UCSD-AML1 (cell line): ENCODE data around the gene GRB14.

Source experiments
- DNase-seq: peaks from one replicate; lab custom pipeline; 2025; ENCODE audit not compliant: unreplicated experiment; lab: John Stamatoyannopoulos, UW

Gene GRB14

DNA sequence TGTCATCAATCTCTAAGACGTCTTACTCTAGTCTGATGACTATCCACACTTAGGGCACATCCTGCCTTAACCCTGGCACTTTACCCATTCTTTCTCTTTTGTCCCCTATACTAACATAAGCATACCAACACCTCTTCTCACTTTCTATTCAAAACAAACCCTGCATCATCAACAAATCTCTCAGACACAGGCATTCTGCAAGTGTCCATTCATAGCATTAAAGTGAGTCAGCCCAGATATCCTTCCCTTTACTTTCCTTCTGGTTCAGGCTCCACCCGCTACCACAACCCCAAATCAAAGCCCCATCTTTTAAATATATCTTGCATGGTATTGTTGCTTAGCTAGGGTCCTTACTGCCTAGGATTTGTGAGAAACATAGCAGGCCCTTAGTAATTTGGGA, 3.8 kb downstream of the GRB14 start:
- DNase-seq: no peak

DNA sequence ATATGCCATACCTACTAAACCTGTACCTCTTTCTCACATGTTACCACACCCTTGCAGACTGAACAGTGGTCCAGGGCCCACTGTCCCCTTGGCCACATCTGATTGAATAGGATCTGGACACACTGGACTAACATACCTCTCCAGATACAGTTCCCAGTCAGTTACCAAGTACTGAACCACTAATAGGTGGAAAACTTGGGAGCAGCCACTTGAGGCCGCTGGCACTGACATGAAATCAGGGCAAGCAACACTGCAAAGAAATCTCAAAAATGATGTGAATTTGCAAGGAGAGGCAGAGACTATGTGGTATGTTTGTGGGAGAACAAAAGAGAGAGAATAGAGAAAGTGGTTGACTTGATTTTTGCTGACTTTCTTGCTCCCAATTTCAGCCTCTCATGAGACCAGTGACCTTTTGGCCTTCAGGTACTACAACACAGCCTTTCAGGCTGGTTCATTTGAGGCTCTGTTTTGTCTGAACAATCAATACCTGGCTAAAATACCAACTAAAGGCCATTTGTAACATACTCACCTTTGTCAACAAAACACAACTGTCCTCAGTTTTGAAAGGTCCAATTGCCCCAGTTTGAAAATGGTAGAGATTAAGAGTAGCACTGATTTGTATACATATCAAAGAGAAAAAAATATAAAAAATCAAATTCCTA, 7.8 kb downstream of the GRB14 start:
- DNase-seq: no peak

DNA sequence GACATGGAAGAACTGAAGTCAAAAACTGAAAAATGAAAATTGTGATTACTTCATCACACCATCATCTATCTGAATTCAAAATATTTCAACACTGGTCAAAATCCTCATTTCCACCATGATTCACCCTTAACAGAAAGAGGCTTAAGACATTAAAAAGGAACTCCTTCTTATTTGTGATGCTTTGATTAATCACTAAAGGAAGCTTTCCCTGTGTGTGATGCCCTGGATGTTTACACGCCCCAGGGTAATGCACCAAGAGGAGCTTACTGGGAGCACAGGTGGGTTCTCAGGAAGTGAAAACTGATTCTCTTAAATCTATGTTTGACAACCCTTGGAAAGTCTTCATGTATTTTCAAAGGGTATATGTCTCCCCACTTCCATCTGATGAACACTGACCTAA, 11.5 kb downstream of the GRB14 start:
- DNase-seq: no peak

DNA sequence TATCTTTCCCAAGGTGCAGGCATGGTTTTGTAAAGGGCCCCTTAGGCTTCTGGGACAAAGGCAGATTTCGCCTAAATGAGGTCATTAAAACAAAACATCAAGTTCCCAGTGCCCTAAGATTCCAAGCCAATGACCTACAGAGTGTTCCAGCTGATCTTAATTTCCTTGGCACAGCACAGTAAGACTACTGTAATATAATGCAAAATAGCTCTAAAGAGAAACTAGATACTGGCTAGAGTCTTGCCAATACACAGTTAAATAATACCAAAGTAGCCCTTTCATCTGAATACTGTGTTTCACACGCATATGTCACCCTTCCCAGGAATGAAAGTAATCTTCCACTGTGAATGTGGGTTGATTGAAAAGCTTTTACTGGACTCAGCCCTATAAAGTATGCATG, 14.7 kb downstream of the GRB14 start:
- no peak for DNase-seq

DNA sequence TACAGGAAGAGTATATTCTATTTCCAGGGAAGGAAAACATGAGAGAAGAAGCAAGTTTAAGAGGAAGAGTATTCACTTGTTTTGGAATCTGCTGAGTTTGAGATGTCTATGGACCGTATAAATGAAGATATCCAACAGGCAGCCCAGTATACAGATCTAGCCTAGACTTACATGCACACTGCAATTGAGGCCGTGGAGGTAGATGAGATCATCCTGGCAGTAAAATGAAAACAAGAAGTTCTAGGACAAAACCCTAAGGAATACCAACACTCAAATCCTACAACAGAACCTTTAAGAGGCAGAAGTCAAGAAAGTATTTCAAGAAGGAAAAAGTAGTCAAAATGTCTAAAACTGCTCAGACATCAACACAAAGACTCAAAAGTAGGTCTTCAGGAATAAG, 16.0 kb downstream of the GRB14 start:
- DNase-seq: no peak

DNA sequence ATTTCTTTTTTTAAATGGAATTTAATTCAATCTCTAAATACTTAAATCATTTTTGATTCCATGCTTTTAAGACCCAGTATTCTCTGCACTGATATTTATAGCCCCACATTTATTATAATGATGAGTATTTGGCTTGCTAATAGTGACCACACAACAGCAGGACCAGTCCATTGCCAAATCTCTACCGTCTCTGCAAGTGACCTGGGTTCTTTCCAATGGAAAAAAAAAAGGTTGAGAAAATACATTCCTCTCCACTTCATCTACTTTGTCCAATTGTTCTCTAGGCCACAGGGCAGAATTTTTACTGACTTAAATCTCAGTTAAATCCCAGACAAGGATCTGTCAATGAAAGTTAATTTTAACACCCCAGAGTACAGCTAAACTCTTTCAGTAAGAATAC, 20.5 kb downstream of the GRB14 start:
- DNase-seq: no peak

- DNase-seq: peak; percentile 6
These were observed 21.2 kb downstream of the GRB14 start for GRCh38 chr2:164599954-164600589.

GRCh38 chr2:164597983-164598382, 23.3 kb downstream of the GRB14 start:
- DNase-seq: no peak

DNA sequence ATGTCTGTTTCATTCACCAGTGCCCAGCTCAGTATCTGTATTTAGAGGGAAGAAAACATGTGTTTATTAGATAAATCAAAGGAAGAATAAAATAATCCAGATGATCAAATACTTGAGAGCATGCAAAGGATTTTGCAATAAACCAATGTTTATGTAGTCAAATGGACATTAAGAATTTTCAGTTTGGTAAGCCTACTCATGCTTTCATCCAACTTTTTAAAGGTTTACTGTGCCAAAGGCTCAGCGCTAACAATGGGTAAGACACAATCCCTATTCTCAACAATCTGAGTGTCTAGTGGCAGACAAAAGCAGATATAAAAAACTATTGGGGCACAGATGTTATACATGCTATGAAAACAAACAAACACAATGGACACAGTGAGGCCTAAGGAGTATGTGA, 26.3 kb downstream of the GRB14 start:
- DNase-seq: no peak

DNA sequence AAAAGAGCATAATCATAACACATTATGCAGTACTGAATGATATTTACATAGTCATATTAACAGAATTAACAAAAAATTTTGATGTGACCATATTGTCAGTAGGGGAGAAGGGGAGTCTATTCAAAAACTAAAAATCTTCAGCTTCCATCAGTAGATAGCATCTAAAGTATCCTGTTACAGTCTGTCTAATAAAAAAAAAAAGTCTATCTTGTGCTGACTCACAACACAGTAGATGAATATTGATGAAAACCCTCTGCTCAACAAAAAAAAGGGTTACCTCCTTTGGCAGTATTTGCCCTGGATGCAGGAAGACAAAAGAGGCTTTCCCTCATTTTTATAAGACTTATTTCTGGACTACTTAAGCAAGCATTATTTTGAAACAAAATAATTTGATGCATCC, 27.3 kb downstream of the GRB14 start:
- DNase-seq: no peak

DNA sequence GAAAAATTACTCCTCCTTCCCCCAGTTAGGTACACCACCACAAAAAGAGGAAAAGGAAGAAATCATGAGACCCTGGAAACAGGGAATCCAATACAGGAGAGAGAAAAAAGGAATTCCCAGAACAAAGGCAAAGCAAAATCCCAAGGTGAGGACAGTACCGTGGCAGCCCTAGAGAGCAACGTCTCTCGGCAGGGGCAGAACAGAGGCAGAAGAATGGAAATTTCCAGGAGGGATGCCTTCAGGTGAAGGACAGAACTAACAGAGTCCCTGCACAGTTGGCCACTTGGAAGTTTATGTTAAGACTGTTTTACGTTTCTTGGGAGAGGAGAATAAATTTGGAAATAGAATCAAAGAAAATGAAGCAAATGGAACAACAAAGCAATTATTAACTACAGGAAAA, 27.7 kb downstream of the GRB14 start:
- no peak for DNase-seq

DNA sequence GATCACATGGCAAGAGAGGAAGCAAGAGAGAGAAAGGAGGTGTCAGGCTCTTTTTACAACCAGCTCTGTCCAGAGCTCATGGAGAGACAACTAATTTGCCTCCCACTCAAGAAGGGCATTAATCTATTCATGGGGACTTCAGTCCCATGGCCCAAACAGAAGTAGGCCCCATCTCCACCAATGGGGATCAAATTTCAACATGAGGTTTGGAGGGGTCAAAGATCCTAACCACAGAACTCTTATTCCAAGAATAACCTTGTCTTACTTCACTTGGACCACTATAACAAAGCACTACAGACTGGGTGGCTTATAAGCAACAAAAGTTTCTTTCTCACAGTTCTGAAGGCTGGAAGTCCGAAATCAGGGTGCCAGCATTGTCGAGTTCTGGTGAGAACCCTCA, 31.8 kb downstream of the GRB14 start:
- no peak for DNase-seq

DNA sequence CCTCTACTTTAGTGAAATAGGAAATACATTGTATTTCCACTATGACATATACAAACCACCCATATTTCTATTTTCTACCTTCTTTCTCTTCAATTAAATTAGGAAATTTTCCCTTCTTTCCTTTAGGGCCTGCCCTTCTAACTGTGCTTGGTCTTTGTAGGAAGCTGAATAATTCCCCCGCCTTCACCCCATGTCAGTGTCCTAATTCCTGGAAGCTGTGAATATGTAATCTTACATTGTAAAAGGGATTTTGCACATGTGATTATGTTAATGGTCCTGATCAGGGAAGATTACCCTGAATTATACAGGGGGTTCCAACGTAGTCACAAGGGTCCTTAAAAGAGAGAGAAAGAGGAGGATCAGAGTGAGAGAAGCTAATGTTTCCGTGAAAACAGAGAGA, 40.2 kb downstream of the GRB14 start:
- DNase-seq: no peak

DNA sequence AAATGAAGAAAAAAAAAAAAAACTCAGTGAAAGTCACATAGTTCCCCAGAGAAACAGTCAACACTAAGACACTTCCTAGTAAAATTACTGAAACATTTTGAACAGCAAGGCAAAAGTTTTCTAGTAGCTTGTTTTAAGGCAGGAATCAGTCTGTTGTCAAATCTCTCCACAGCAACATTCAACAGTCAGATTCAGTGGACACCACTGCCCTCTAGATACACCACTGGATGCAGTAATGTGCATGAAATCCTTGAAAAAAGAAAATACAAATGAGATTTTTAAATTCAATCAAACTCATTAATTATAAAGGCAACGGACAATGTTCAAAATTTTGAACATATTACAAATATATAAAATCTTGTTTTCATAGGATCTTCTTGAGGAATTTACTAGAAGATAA, 46.4 kb downstream of the GRB14 start:
- no peak for DNase-seq

- DNase-seq: no peak
These were observed 50.8 kb downstream of the GRB14 start for GRCh38 chr2:164570475-164570874.

DNA sequence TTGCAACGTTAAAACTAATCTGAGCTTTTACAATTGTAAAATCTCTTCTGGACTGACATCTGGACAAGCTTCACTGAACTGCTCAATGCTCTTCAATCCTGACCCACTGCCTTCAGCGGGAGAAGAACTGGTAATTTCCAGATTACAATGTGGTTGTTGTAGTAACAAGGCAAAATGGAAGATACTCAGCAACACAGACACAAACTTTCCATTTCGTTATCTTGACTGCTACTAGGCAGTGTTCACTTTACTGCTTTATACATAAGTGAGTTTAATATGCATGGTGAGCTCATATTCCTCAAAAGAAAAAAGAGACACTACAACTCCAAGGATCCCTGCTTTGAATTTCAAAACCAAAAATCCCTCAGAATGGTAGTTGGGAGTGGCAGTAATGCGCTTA, 51.9 kb downstream of the GRB14 start:
- no peak for DNase-seq

GRCh38 chr2:164568317-164568716, 53.0 kb downstream of the GRB14 start:
- no peak for DNase-seq

DNA sequence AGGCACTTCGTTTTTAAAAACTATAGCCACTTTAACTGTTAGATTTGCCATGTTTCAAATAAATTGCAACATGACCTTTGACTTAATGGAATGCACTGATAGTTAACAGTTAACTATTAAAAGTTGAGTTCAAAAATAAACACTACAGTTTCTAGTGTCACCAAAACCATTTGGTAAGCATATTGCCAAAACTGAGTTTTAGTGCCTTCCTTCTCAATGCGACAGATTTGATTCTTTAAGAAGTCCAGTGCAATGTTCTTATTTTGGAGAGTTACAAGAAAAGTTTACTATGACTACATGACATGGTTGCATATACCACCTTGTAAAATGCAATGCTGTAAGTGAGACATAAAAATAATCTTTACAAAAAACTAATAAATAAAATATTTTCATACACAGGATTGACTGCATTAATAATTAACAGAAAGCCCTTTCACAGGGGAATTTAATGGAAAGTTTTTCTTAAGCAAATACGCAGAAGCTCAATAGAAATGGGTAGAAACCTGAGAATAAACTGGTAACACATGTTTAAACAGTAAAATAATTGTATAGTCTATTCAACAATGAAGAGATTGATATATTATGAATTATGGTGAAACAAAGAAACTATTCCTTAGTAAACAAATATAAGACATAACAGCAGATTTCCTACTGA, 53.8 kb downstream of the GRB14 start:
- no peak for DNase-seq

DNA sequence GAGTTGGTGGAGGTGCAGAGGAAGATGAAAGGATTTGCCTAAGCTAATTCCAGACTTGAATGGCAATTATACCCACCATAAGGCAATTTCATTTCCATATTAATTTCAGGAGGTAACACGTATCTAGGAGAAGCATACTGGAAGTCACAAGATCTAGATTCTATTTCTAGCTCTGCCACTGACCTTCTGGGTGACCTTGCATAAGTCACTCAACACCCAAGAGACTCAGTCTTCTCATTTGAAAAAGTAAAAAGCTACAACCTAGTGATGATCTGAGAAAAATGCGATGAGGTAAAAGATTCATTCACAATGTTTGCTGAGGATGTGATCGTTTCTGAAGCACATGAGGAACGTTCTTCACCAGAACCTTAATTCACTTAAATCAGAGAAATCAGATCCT, 55.9 kb downstream of the GRB14 start:
- no peak for DNase-seq

- DNase-seq: no peak
These were observed 58.6 kb downstream of the GRB14 start for GRCh38 chr2:164562666-164563065.

GRCh38 chr2:164561991-164562390, 59.3 kb downstream of the GRB14 start:
- no peak for DNase-seq

- no peak for DNase-seq
These were observed 59.9 kb downstream of the GRB14 start for GRCh38 chr2:164561416-164561815.

DNA sequence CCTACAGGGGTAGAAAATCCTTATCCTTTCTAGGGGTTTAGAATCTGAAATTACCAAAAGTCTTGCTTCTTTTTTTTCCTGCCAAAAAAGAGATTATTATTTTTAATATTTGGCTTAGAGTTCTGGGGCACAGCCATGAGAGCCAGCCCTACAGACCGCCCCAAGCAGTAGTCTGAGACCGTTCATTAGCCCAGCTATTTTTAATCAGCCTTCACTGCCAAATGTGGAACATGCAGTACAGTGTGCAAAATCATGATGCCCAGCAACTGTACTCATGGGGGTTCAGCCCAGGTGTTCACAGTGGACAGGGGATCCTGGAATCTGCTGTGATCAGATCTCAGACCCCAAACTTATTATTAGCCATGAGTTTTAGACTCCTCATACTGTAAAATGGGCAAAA, 60.4 kb downstream of the GRB14 start:
- DNase-seq: no peak
